Osteocyte (in vitro differentiated cells): ENCODE measurements around the gene MIF. TPM values are rescaled to one million over a fixed set of nuclear protein-coding genes. Genes with fewer than 3 reads are reported as not detected.
A peak's percentile ranks its signal among the peaks of the same experiment; 100 is the strongest.

Source experiments
- DNase-seq: peaks from one replicate; pipeline ENCODE4 v3.0.0; 2021; ENCODE audit warnings: mixed read lengths; ENCODE audit not compliant: unreplicated experiment; ENCODE audit errors: extremely low spot score
- H3K27ac Mint-ChIP-seq: one replicate; pipeline ENCODE4 v1.8.0; 2021; ENCODE audit warnings: mild to moderate bottlenecking, mixed read lengths; ENCODE audit not compliant: unreplicated experiment
- H3K27me3 Mint-ChIP-seq: one replicate; pipeline ENCODE4 v1.8.0; 2021; ENCODE audit warnings: mixed read lengths; ENCODE audit not compliant: unreplicated experiment
- H3K36me3 Mint-ChIP-seq: one replicate; pipeline ENCODE4 v1.8.0; 2021; ENCODE audit warnings: mixed read lengths; ENCODE audit not compliant: unreplicated experiment
- H3K4me1 Mint-ChIP-seq: one replicate; pipeline ENCODE4 v1.8.0; 2021; ENCODE audit warnings: mixed read lengths; ENCODE audit not compliant: unreplicated experiment
- H3K4me3 Mint-ChIP-seq: one replicate; pipeline ENCODE4 v1.8.0; 2021; ENCODE audit warnings: mild to moderate bottlenecking, moderate library complexity, mixed read lengths; ENCODE audit not compliant: unreplicated experiment
- H3K9me3 Mint-ChIP-seq: one replicate; pipeline ENCODE4 v1.8.0; 2021; ENCODE audit warnings: mixed read lengths; ENCODE audit not compliant: unreplicated experiment
- CTCF ChIP-seq: fragments of 200-600 bp; sonication (generic); IDR thresholded peaks from 2 replicates; pipeline ENCODE4 v1.5.0; 2021; ENCODE audit warnings: antibody characterized with exemption, mild to moderate bottlenecking, moderate library complexity
- long read RNA-seq: library from polyadenylated mRNA; unstranded; transcript quantifications from one replicate; pipeline ENCODE4 v2.0.0, GENCODE V29; 2021
- total RNA-seq: library from RNA; stranded (reverse); gene quantifications from 2 replicates; pipeline ENCODE4 v1.2.1, GENCODE V29; 2021

MIF gene
- total RNA-seq, result 354 and 363 TPM in 2 replicates
- long read RNA-seq, transcript MIF-201 (3 exons, 939 nt), result major isoform, 27 of 27 reads
- long read RNA-seq, partial matches to known transcripts, result 0 of 27 reads
- long read RNA-seq, other reads (novel, unspliced or antisense), result 0 of 27 reads

- Mint-ChIP-seq H3K36me3 (peaks cover 7% of the 10 kb centered on the region), H3K4me3 (peak within 1 kb of the TSS; percentile 92), H3K4me1 (peaks cover 23% of the 10 kb centered on the region), H3K27ac (peak within 1 kb of the TSS; percentile 97), H3K27me3 (no peaks in the 10 kb centered on the region), H3K9me3 (no peaks in the 10 kb centered on the region)
- peak; percentile 99 for DNase-seq
- peak; percentile 95 for TF ChIP-seq CTCF
These were observed at the start of gene MIF for GRCh38 chr22:23893945-23894709. MIF (plus strand) TSS chr22:23894383; CDS start chr22:23894475, 92 bp downstream.

GRCh38 chr22:23844739-23845202 lies 49.4 kb upstream of the MIF start:
- no peaks in the 10 kb centered on the region for H3K9me3 Mint-ChIP-seq
- no peak for TF ChIP-seq CTCF
- H3K36me3 Mint-ChIP-seq, result no peaks in the 10 kb centered on the region
- no peaks in the 10 kb centered on the region for H3K27me3 Mint-ChIP-seq
- no peak overlapping the region for H3K27ac Mint-ChIP-seq
- DNase-seq, result no peak
- H3K4me1 Mint-ChIP-seq, result peaks cover 17% of the 10 kb centered on the region
- no peak overlapping the region for H3K4me3 Mint-ChIP-seq

GRCh38 chr22:23845265-23846080 lies 48.7 kb upstream of the MIF start:
- DNase-seq, result no peak
- TF ChIP-seq CTCF, result no peak
- peaks cover 17% of the 10 kb centered on the region for H3K4me1 Mint-ChIP-seq
- no peaks in the 10 kb centered on the region for H3K9me3 Mint-ChIP-seq
- H3K4me3 Mint-ChIP-seq, result no peak overlapping the region
- no peak overlapping the region for H3K27ac Mint-ChIP-seq
- H3K27me3 Mint-ChIP-seq, result no peaks in the 10 kb centered on the region
- H3K36me3 Mint-ChIP-seq, result no peaks in the 10 kb centered on the region

GRCh38 chr22:23846081-23846469 lies 48.1 kb upstream of the MIF start:
- no peaks in the 10 kb centered on the region for H3K36me3 Mint-ChIP-seq
- no peaks in the 10 kb centered on the region for H3K9me3 Mint-ChIP-seq
- H3K27me3 Mint-ChIP-seq, result no peaks in the 10 kb centered on the region
- TF ChIP-seq CTCF, result no peak
- no peak overlapping the region for H3K4me3 Mint-ChIP-seq
- H3K4me1 Mint-ChIP-seq, result peaks cover 17% of the 10 kb centered on the region
- no peak overlapping the region for H3K27ac Mint-ChIP-seq
- no peak for DNase-seq
